Measurements from ENCODE around the gene MAOB.

DNA sequence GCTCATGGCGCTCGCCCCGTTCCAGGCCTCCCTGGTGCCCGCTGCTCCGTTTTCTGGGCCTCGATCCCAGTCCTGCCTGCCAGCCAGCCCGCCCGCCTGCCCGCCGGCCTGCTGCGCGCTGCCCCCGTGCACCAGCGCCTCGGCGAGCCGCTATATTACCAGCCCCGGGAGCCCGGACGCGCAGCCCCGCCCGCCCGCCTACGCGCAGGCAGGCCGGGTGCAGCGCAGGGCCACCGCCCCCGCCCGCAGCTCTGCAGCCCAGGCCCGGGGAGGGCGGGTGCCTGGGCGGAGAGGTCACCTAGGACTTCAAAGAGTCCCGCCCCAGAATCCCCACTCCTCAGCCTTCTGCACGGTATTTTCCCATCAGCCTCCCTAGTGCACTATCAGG is at the start of gene MAOB:
- TF ChIP-seq BMI1 (IDR thresholded peaks at IDR 0.05; ENCODE audit: borderline replicate concordance) (no peak), FOS (IDR thresholded peaks at IDR 0.05; ENCODE audit: borderline replicate concordance, extremely low read depth, insufficient read length) (no peak), ZNF274 (IDR thresholded peaks at IDR 0.05; ENCODE audit: insufficient read depth, insufficient read length) (no peak), BCL11A (IDR thresholded peaks at IDR 0.05; ENCODE audit: low read depth, low read length) (no peak), POLR2A (IDR thresholded peaks at IDR 0.05; ENCODE audit: low read depth, low read length) (no peak)
- TF ChIP-seq, protein P1, sequence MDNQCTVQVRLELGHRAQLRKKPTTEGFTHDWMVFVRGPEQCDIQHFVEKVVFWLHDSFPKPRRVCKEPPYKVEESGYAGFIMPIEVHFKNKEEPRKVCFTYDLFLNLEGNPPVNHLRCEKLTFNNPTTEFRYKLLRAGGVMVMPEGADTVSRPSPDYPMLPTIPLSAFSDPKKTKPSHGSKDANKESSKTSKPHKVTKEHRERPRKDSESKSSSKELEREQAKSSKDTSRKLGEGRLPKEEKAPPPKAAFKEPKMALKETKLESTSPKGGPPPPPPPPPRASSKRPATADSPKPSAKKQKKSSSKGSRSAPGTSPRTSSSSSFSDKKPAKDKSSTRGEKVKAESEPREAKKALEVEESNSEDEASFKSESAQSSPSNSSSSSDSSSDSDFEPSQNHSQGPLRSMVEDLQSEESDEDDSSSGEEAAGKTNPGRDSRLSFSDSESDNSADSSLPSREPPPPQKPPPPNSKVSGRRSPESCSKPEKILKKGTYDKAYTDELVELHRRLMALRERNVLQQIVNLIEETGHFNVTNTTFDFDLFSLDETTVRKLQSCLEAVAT (IDR thresholded peaks at IDR 0.05): no peak
- TF ChIP-seq, protein P2, sequence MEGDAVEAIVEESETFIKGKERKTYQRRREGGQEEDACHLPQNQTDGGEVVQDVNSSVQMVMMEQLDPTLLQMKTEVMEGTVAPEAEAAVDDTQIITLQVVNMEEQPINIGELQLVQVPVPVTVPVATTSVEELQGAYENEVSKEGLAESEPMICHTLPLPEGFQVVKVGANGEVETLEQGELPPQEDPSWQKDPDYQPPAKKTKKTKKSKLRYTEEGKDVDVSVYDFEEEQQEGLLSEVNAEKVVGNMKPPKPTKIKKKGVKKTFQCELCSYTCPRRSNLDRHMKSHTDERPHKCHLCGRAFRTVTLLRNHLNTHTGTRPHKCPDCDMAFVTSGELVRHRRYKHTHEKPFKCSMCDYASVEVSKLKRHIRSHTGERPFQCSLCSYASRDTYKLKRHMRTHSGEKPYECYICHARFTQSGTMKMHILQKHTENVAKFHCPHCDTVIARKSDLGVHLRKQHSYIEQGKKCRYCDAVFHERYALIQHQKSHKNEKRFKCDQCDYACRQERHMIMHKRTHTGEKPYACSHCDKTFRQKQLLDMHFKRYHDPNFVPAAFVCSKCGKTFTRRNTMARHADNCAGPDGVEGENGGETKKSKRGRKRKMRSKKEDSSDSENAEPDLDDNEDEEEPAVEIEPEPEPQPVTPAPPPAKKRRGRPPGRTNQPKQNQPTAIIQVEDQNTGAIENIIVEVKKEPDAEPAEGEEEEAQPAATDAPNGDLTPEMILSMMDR (IDR thresholded peaks at IDR 0.05 in 2 of 3, conservative IDR thresholded peaks at IDR 0.05 in 1 of 3; ENCODE audit: control insufficient read depth in 2 of 3, extremely low read depth in 1 of 3, insufficient read depth in 1 of 3, low read depth in 3 of 3, low read length in 3 of 3): no peak
- TF ChIP-seq, protein P3, sequence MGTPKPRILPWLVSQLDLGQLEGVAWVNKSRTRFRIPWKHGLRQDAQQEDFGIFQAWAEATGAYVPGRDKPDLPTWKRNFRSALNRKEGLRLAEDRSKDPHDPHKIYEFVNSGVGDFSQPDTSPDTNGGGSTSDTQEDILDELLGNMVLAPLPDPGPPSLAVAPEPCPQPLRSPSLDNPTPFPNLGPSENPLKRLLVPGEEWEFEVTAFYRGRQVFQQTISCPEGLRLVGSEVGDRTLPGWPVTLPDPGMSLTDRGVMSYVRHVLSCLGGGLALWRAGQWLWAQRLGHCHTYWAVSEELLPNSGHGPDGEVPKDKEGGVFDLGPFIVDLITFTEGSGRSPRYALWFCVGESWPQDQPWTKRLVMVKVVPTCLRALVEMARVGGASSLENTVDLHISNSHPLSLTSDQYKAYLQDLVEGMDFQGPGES (IDR thresholded peaks at IDR 0.05): no peak
- TF ChIP-seq, protein P4, sequence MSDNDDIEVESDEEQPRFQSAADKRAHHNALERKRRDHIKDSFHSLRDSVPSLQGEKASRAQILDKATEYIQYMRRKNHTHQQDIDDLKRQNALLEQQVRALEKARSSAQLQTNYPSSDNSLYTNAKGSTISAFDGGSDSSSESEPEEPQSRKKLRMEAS (IDR thresholded peaks at IDR 0.05; ENCODE audit: low read depth, low read length): no peak
- TF ChIP-seq, protein P5, sequence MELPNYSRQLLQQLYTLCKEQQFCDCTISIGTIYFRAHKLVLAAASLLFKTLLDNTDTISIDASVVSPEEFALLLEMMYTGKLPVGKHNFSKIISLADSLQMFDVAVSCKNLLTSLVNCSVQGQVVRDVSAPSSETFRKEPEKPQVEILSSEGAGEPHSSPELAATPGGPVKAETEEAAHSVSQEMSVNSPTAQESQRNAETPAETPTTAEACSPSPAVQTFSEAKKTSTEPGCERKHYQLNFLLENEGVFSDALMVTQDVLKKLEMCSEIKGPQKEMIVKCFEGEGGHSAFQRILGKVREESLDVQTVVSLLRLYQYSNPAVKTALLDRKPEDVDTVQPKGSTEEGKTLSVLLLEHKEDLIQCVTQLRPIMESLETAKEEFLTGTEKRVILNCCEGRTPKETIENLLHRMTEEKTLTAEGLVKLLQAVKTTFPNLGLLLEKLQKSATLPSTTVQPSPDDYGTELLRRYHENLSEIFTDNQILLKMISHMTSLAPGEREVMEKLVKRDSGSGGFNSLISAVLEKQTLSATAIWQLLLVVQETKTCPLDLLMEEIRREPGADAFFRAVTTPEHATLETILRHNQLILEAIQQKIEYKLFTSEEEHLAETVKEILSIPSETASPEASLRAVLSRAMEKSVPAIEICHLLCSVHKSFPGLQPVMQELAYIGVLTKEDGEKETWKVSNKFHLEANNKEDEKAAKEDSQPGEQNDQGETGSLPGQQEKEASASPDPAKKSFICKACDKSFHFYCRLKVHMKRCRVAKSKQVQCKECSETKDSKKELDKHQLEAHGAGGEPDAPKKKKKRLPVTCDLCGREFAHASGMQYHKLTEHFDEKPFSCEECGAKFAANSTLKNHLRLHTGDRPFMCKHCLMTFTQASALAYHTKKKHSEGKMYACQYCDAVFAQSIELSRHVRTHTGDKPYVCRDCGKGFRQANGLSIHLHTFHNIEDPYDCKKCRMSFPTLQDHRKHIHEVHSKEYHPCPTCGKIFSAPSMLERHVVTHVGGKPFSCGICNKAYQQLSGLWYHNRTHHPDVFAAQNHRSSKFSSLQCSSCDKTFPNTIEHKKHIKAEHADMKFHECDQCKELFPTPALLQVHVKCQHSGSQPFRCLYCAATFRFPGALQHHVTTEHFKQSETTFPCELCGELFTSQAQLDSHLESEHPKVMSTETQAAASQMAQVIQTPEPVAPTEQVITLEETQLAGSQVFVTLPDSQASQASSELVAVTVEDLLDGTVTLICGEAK (IDR thresholded peaks at IDR 0.05; ENCODE audit: borderline replicate concordance): no peak
